Islet of Langerhans (tissue), 1 donor: ENCODE data around the gene TMTC4.
A peak's percentile ranks its signal among the peaks of the same experiment; 100 is the strongest.
"Not testable (repeated sequence)": the region's sequence is repeated elsewhere in the genome, so short reads cannot be mapped to it uniquely, and the experiment has no call there.

Experiments used
- FAIRE-seq: peaks from one replicate; lab custom pipeline; 2011; peaks lifted over from hg19 to GRCh38; lab: Jason Lieb, UNC

The TMTC4 gene

DNA sequence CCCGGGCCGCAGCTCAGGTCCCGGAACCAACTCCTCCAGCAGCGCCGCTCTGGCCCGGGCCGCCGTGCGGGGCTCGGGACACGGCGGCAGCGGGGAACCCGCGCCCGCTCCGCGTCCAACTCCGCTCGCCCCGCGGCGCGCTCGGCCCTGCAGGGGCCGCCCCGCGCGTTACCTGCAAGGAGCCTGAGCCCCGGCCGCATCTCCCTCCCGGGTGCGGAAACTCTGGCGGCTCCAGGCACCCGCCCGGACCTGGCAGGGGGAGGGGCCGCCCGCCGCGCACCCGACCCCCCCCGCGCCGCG lies at the start of gene TMTC4:
TMTC4 (minus strand) TSS at position 224 of the 300 bp plus-strand sequence. CDS start 4,433 bp downstream, outside the sequence.
- no peak for FAIRE-seq

- FAIRE-seq: no peak
Observed at GRCh38 chr13:100722517-100722916, 47.9 kb upstream of the TMTC4 start.

GRCh38 chr13:100721885-100722512 lies 47.4 kb upstream of the TMTC4 start:
- no peak for FAIRE-seq

DNA sequence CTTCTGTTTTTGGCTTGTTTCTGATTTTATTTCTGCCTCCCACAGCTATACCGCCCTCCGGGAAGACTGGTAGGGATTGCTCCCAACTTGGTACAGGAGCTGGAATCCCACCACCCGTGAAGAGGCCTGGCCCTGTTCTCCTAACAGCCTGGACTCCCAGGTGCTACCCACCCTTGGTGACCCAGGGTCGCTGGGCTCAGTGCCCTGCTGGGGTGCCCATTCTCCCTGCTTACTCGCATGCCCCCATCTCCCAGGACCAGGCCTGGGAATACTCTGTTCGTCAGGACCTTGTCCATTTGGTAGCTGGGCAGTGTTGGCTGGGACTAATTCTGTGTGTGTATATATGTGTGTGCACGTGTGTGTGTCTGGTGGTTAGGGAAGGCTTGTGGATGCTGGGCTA lies 41.0 kb upstream of the TMTC4 start:
- no peak for FAIRE-seq

- FAIRE-seq: no peak
Observed at GRCh38 chr13:100714478-100714877, 39.9 kb upstream of the TMTC4 start.

GRCh38 chr13:100710176-100710575 lies 35.6 kb upstream of the TMTC4 start:
- FAIRE-seq: peak; percentile 51

DNA sequence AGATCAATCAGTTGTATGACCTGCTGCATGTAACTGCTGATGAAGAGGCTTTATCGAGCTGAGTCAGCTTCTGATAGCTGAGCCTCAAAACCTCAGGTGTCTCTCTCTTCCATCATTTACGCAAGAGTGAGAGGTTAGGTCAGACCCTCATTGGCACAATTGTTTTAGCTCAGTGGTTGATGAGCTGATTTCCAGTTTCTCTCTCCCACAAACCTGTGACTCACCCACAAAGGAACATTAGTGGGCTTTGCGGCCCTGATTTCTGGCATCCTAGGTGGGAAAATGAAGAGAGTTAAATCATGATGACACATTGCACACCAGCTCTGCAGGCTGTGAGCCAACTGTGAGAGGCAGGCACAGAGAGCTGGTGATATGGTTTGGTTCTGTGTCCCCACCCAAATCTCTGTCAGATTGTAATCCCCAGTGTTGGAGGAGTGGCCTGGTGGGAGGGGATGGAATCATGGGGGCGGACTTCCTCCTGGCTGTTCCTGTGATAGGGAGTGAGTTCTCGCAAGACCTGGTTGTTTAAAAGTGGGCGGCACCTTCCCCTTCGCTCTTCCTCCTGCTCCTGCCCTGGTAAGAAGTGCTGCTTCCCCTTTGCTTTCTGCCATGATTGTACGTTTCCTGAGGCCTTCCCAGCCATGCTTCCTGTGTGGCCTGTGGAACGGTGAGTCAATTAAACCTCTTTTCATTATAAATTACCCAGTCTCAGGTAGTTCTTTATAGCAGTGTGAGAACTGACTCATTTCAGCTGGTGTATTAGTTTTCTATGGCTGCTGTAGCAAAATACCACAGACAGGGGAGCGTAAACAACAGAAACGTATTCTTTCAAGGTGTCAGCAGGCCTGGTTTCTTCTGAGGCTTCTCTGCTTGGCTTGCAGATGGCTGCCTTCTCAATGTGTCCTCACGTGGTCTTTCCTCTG lies 33.5 kb upstream of the TMTC4 start:
- no peak for FAIRE-seq

- FAIRE-seq: not testable (repeated sequence)
Observed at GRCh38 chr13:100698331-100698730, 23.7 kb upstream of the TMTC4 start.

DNA sequence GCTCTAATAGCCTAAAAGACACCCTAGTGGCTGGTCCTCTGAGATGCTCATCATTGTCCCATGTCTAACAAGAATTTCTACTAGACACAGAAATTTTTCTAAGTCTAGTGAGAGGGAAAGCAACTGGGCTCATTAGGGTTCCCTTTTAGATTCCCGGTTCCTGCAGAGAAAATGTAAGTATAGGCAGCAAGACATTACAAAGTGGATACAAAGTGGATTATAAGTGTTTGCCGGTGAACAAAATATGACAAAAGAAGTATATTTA lies 20.8 kb upstream of the TMTC4 start:
- no peak for FAIRE-seq

GRCh38 chr13:100694722-100695508 lies 20.3 kb upstream of the TMTC4 start:
- FAIRE-seq: no peak

- FAIRE-seq: no peak
Observed at GRCh38 chr13:100689191-100689590, 14.6 kb upstream of the TMTC4 start.

GRCh38 chr13:100680131-100680530 lies 5.5 kb upstream of the TMTC4 start:
- FAIRE-seq: no peak

- not testable (repeated sequence) for FAIRE-seq
Observed at GRCh38 chr13:100677128-100677527, 2.5 kb upstream of the TMTC4 start.

GRCh38 chr13:100675661-100676129 lies 1.1 kb upstream of the TMTC4 start:
- no peak for FAIRE-seq

- no peak for FAIRE-seq
Observed at GRCh38 chr13:100674872-100675660, 471 bp upstream of the TMTC4 start.

GRCh38 chr13:100673713-100674571 lies 653 bp downstream of the TMTC4 start:
- FAIRE-seq: no peak

- no peak for FAIRE-seq
Observed at GRCh38 chr13:100673376-100673712, 1.3 kb downstream of the TMTC4 start.

DNA sequence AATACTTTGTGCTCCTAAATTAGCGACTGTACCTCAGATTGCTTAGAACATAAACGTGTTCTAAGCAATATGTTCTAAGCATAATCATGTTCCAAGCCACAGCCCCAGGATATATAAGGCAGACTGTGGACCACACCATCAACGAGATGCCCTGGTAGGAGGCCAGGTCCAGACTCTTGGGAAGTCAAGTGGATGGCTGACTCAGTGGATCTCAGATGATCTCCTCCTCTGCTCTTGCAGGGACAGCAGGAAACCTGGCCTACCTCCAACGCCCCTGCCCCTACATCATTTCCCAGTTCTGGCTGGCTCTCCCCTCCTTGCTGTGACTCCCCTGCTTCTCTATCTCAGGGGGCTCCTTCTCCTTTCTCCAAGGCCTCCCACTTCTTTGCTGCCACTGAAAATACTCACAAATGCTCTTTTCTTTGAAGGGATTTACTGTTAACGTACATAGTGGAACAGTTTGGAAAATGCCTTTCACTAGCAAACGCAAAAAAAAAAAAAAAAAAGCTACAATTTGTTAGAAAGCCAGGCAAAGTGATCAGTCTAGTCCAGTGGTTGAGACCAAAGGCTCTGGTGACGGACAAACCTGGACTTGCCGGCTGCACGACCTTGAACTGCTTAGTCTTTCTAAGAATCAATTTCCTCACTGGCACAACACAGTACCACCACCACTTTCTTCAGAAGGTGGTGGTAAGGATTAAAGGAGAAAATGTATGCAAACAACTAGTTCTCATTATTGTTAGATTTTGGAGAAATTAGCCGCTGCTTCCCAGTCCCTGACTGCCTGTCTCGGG lies 3.0 kb downstream of the TMTC4 start:
- no peak for FAIRE-seq

GRCh38 chr13:100668408-100668807 lies 6.2 kb downstream of the TMTC4 start:
- FAIRE-seq: no peak

- FAIRE-seq: peak; percentile 79
Observed at GRCh38 chr13:100667894-100668293, 6.7 kb downstream of the TMTC4 start.

GRCh38 chr13:100666124-100666523 lies 8.5 kb downstream of the TMTC4 start:
- no peak for FAIRE-seq
